H1 (cell line): ENCODE data around the gene GOLPH3L. TPM values are rescaled to one million over a fixed set of nuclear protein-coding genes. Genes with fewer than 3 reads are reported as not detected.
"Not testable (repeated sequence)": the region's sequence is repeated elsewhere in the genome, so short reads cannot be mapped to it uniquely, and the experiment has no call there.

Source experiments
- CTCF ChIA-PET: fragments of 300-600 bp; sonication (Branson Sonifier 250); formaldehyde crosslinking; loops from one replicate; lab custom pipeline; 2021; ENCODE audit not compliant: partially characterized antibody; lab: Charles Lee
- POLR2A ChIA-PET: fragments of 300-600 bp; sonication (Branson Sonifier 250); formaldehyde crosslinking; loops from one replicate; lab custom pipeline; 2021; ENCODE audit warnings: inconsistent platforms; ENCODE audit not compliant: partially characterized antibody; lab: Charles Lee
- DNase-seq, 2 experiments: peaks; one replicate each; pipeline versions ENCODE4 v3.0.0 to v3.0.0-alpha.2; 2010 to 2022; ENCODE audit warnings: low spot score in 2 of 2, low read depth in 1 of 2, mixed read lengths in 1 of 2
- FAIRE-seq: peaks from 2 replicates; lab custom pipeline; 2011; peaks lifted over from hg19 to GRCh38; lab: Jason Lieb, UNC
- H2AFZ ChIP-seq: 2 replicates; pipeline ENCODE4 v1.8.1; 2012; ENCODE audit warnings: low read length, inconsistent platforms
- H2AK5ac ChIP-seq: 2 replicates; pipeline ENCODE4 v1.6.1; 2013; ENCODE audit warnings: low read depth, low read length
- H2BK120ac ChIP-seq: replicated peaks from 2 replicates; pipeline ENCODE3; 2013; ENCODE audit warnings: low read depth, low read length, inconsistent platforms
- H2BK12ac ChIP-seq: 2 replicates; pipeline ENCODE4 v1.6.1; 2013; ENCODE audit warnings: low read depth, low read length
- H2BK15ac ChIP-seq: 2 replicates; pipeline ENCODE4 v1.6.1; 2013; ENCODE audit warnings: low read length
- H2BK20ac ChIP-seq: 2 replicates; pipeline ENCODE4 v1.6.1; 2013; ENCODE audit warnings: low read length
- H2BK5ac ChIP-seq: 2 replicates; pipeline ENCODE4 v1.6.1; 2013; ENCODE audit warnings: low read depth, low read length
- H3K14ac ChIP-seq: 2 replicates; pipeline ENCODE4 v1.6.1; 2013; ENCODE audit warnings: inconsistent platforms; ENCODE audit not compliant: insufficient read length
- H3K18ac ChIP-seq: 2 replicates; pipeline ENCODE4 v1.6.1; 2013; ENCODE audit warnings: low read length; ENCODE audit errors: extremely low read depth
- H3K23ac ChIP-seq: 2 replicates; pipeline ENCODE4 v1.6.1; 2013; ENCODE audit warnings: inconsistent platforms; ENCODE audit not compliant: insufficient read length
- H3K23me2 ChIP-seq: 2 replicates; pipeline ENCODE4 v1.6.1; 2013; ENCODE audit warnings: low read depth, low read length
- H3K27ac ChIP-seq: 2 replicates; pipeline ENCODE4 v1.6.1; 2011; ENCODE audit warnings: low read depth, low read length, inconsistent platforms
- H3K27me3 ChIP-seq, 4 experiments: replicated peaks in 1 of 4; 1 replicate in 1 of 4; 2 replicates in 3 of 4; pipeline versions ENCODE4 v1.6.1 to v1.8.1; 2011 to 2013; ENCODE audit warnings: low read length in 3 of 4, mild to moderate bottlenecking in 3 of 4, inconsistent platforms in 2 of 4, mixed read lengths in 2 of 4, moderate library complexity in 1 of 4; ENCODE audit not compliant: control insufficient read depth in 3 of 4, insufficient read depth in 3 of 4; ENCODE audit errors: extremely low read depth in 1 of 4
- H3K36me3 ChIP-seq, 4 experiments: 2 replicates each; pipeline versions ENCODE4 v1.6.1 to v1.8.1; 2011 to 2013; ENCODE audit warnings: mild to moderate bottlenecking in 4 of 4, low read length in 3 of 4, moderate library complexity in 2 of 4, control low read depth in 1 of 4, inconsistent platforms in 1 of 4; ENCODE audit not compliant: insufficient read depth in 4 of 4, control insufficient read depth in 2 of 4
- H3K4ac ChIP-seq: replicated peaks from 2 replicates; pipeline ENCODE3; 2013; ENCODE audit warnings: low read length, low read depth, mixed read lengths, inconsistent platforms; ENCODE audit not compliant: insufficient read length
- H3K4me1 ChIP-seq, 4 experiments: replicated peaks in 1 of 4; 1 replicate in 1 of 4; 2 replicates in 3 of 4; pipeline versions ENCODE4 v1.6.1 to v1.8.1; 2011 to 2013; ENCODE audit warnings: low read length in 3 of 4, inconsistent platforms in 2 of 4, mixed read lengths in 1 of 4; ENCODE audit not compliant: insufficient read depth in 4 of 4, control insufficient read depth in 3 of 4
- H3K4me2 ChIP-seq, 2 experiments: 2 replicates each; pipeline versions ENCODE4 v1.6.1 to v1.8.1; 2011 to 2013; ENCODE audit warnings: low read depth in 2 of 2, low read length in 2 of 2, control low read depth in 1 of 2, inconsistent platforms in 1 of 2, mild to moderate bottlenecking in 1 of 2; ENCODE audit not compliant: insufficient read depth in 1 of 2
- H3K4me3 ChIP-seq, 4 experiments: fragments of 200-600, 300-600 bp in 1 of 4; sonication (generic), shearing (Covaris generic), sonication (Bioruptor Twin) in 1 of 4; 2 replicates each; pipeline versions ENCODE4 v1.5.1 to v1.8.1; 2011 to 2016; ENCODE audit warnings: low read length in 4 of 4, low read depth in 3 of 4, control low read depth in 2 of 4, inconsistent platforms in 2 of 4, mild to moderate bottlenecking in 2 of 4, mixed read lengths in 1 of 4, moderate library complexity in 1 of 4; ENCODE audit not compliant: insufficient read depth in 2 of 4; ENCODE audit errors: extremely low read depth in 1 of 4
- H3K56ac ChIP-seq: replicated peaks from 2 replicates; pipeline ENCODE3; 2013; ENCODE audit warnings: low read depth, mild to moderate bottlenecking, mixed read lengths, low read length, inconsistent platforms; ENCODE audit not compliant: insufficient read length
- H3K79me1 ChIP-seq: 2 replicates; pipeline ENCODE4 v1.6.1; 2013; ENCODE audit warnings: low read depth, low read length, control low read depth
- H3K79me2 ChIP-seq, 2 experiments: 2 replicates each; pipeline versions ENCODE4 v1.6.1 to v1.8.1; 2012 to 2013; ENCODE audit warnings: low read length in 2 of 2, mild to moderate bottlenecking in 2 of 2, inconsistent platforms in 1 of 2; ENCODE audit not compliant: insufficient read depth in 2 of 2, control insufficient read depth in 1 of 2
- H3K9ac ChIP-seq, 4 experiments: replicated peaks in 1 of 4; 1 replicate in 1 of 4; 2 replicates in 3 of 4; pipeline versions ENCODE4 v1.6.1 to v1.8.1; 2011 to 2013; ENCODE audit warnings: low read depth in 3 of 4, low read length in 3 of 4, control low read depth in 2 of 4, mild to moderate bottlenecking in 2 of 4, moderate library complexity in 2 of 4, inconsistent platforms in 1 of 4; ENCODE audit errors: extremely low read depth in 1 of 4
- H3K9me3 ChIP-seq, 2 experiments: 2 replicates each; pipeline versions ENCODE4 v1.6.1 to v1.8.1; 2012 to 2013; ENCODE audit warnings: mild to moderate bottlenecking in 2 of 2, moderate library complexity in 2 of 2, control low read depth in 1 of 2, inconsistent platforms in 1 of 2, low read depth in 1 of 2, low read length in 1 of 2, mixed read lengths in 1 of 2; ENCODE audit not compliant: insufficient read depth in 2 of 2
- H4K20me1 ChIP-seq, 2 experiments: replicated peaks in 1 of 2; 2 replicates each; pipeline versions ENCODE3 to v1.8.1; 2011 to 2013; ENCODE audit warnings: inconsistent platforms in 2 of 2, low read length in 2 of 2, mild to moderate bottlenecking in 1 of 2; ENCODE audit not compliant: insufficient read depth in 2 of 2, control insufficient read depth in 1 of 2
- H4K5ac ChIP-seq: 2 replicates; pipeline ENCODE4 v1.6.1; 2013; ENCODE audit warnings: low read length, low read depth, mixed read lengths, inconsistent platforms; ENCODE audit not compliant: insufficient read length
- H4K8ac ChIP-seq: 2 replicates; pipeline ENCODE4 v1.8.0; 2013; ENCODE audit warnings: mild to moderate bottlenecking, moderate library complexity, low read length, inconsistent platforms; ENCODE audit not compliant: insufficient read depth; ENCODE audit errors: extremely low read depth
- H4K91ac ChIP-seq: replicated peaks from 2 replicates; pipeline ENCODE3; 2013; ENCODE audit warnings: low read length, mixed read lengths, inconsistent platforms; ENCODE audit not compliant: insufficient read length
- BRCA1 ChIP-seq: IDR thresholded peaks from 2 replicates; pipeline ENCODE4 v1.6.1; 2012; ENCODE audit warnings: low read depth, low read length, improper control_type of control experiment
- MAFK ChIP-seq: IDR thresholded peaks from 2 replicates; pipeline ENCODE4 v1.6.1; 2012; ENCODE audit warnings: low read depth, mild to moderate bottlenecking, improper control_type of control experiment, low read length
- SIN3A ChIP-seq, 2 experiments: IDR thresholded peaks in 1 of 2; conservative IDR thresholded peaks in 1 of 2; 2 replicates each; pipeline ENCODE4 v1.6.1; 2011 to 2012; ENCODE audit warnings: low read length in 2 of 2, improper control_type of control experiment in 1 of 2, low read depth in 1 of 2, mild to moderate bottlenecking in 1 of 2
- SIRT6 ChIP-seq: IDR thresholded peaks from one replicate; pipeline ENCODE4 v1.7.1; 2012; ENCODE audit warnings: low read length, inconsistent platforms
- WGBS, 2 experiments: shearing (Covaris generic) in 1 of 2; methylation state at CpG; one replicate each; pipeline versions ENCODE4 v1.1.6 to v1.1.7; 2013 to 2015; ENCODE audit warnings: low lambda C conversion rate in 2 of 2, mixed read lengths in 2 of 2, inconsistent platforms in 1 of 2, low coverage in 1 of 2, missing lambda C conversion rate in 1 of 2; ENCODE audit not compliant: insufficient replicate concordance in 2 of 2, insufficient coverage in 1 of 2, insufficient read length in 1 of 2; ENCODE audit errors: extremely low coverage in 1 of 2, missing lambda C conversion rate in 1 of 2; 5-methylcytosine and 5-hydroxymethylcytosine counted together
- polyA plus RNA-seq, 7 experiments: library from polyadenylated mRNA; depleted of rRNA in 3 of 7; stranded (reverse) in 5 of 7; unstranded in 2 of 7; fragments of >200 nt in 5 of 7; fragments of 200-250 nt in 2 of 7; gene quantifications; 1 replicate in 5 of 7; 2 replicates in 1 of 7; 4 replicates in 1 of 7; pipeline versions ENCODE4 v1.2.1 to v1.2.3, GENCODE V29; 2011 to 2013; ENCODE audit warnings: missing spikeins in 2 of 7, mixed read lengths in 2 of 7
- total RNA-seq: library from RNA; stranded (reverse); fragmentation: NEBNext Ultra II Directional; extraction: Animal tissue kit (Norgen Biotek cat#: 25700); gene quantifications from 2 replicates; pipeline ENCODE4 v1.2.1, GENCODE V29; 2021

The GOLPH3L gene
- total and polyA plus RNA-seq, 2 of the 8 experiments (the other 6 are each of a cell fraction or from before 2014, with no cell fraction given): 13.3 to 40.8 TPM

DNA sequence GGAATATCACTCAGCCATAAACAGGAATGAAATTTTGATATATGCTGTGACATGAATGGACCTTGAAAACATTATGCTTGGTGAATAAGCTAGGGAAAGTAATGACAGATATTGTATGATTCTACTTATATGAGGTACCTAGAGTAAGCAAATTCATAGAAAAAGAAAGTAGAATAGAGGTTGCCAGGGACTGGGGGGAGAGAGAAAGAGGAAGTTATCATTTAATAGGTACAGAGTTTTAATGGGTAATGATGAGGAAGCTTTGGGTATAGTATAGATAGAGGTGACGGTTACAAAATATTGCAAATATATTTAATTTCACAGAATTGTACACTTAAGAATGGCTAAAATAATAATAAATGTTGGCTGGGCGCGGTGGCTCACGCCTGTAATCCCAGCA is 36.4 kb downstream of the GOLPH3L start (continued):
- no peak for TF ChIP-seq MAFK
- TF ChIP-seq SIRT6: no peak
- TF ChIP-seq BRCA1: no peak
- no peak for TF ChIP-seq SIN3A (conservative IDR thresholded peaks at IDR 0.05 in 1 of 2, IDR thresholded peaks at IDR 0.05 in 1 of 2; ENCODE audit: low read depth in 1 of 2, low read length in 2 of 2)

DNA sequence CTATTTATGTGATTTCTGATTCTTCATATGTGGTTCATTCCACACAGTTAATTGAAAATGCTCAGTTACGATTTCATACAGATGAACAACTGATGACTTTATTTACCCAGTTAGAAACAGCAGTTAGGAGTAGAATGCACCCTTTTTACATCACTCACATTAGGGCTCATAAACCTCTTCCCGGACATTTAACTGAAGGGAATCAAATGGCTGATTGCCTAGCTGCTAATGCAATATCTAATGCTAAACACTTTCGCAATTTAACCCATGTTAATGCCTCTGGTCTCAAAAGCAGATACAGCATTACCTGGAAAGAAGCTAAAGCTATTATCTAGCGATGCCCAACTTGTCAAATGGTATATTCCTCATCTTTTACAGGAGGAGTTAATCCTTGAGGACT is 39.9 kb downstream of the GOLPH3L start:
- H2BK120ac ChIP-seq, H3K27me3 ChIP-seq, DNase-seq, H3K79me2 ChIP-seq, H3K56ac ChIP-seq, H3K4ac ChIP-seq, H3K4me3 ChIP-seq, H2BK12ac ChIP-seq, H3K23ac ChIP-seq, H2BK5ac ChIP-seq, H4K20me1 ChIP-seq, H3K14ac ChIP-seq, H3K4me1 ChIP-seq, H2BK20ac ChIP-seq, H3K4me2 ChIP-seq, H2BK15ac ChIP-seq, H4K91ac ChIP-seq, H3K79me1 ChIP-seq, H3K9ac ChIP-seq, FAIRE-seq, H3K9me3 ChIP-seq, H4K8ac ChIP-seq, H4K5ac ChIP-seq, H2AK5ac ChIP-seq, H3K23me2 ChIP-seq, H3K18ac ChIP-seq, H2AFZ ChIP-seq, H3K27ac ChIP-seq: not testable (repeated sequence)
- CTCF ChIA-PET: interaction anchor here (1.1 to 1.9 kb wide), 3 partner anchors 26 to 96 kb away, joined by 3 to 4 read pairs (median 4); no protein-coding TSS in a partner anchor
- peaks cover 0 to 29% (median 10%) of the 10 kb centered on the region in 4 experiments; a peak in 5 of 8 replicates for H3K36me3 ChIP-seq
- WGBS, 2 experiments: 85% methylated on average over 4 of the region's 4 CpGs; no CpG with 5 or more reads in 1 of the 2 experiments
- POLR2A ChIA-PET: interaction anchor here (0.6 to 4.4 kb wide), 5 partner anchors 8 to 78 kb away, joined by 3 to 13 read pairs (median 3); partner anchors contain the start of genes ENSA and MCL1
